ENCODE results near the gene FRMPD2. TPM values are rescaled to one million over a fixed set of nuclear protein-coding genes. Genes with fewer than 3 reads are reported as not detected.

The FRMPD2 gene
- total and polyA plus RNA-seq, 2 donors (not counting 3 experiments of a cell fraction or from before 2014, with no cell fraction given) = 0.42 TPM; not detected in 1

GRCh38 chr10:48237259-48238250 is 36.9 kb downstream of the FRMPD2 start:
- Histone ChIP-seq H3K4me1 (ENCODE audit: control insufficient read depth, extremely low read depth, insufficient read depth, low read length) (no peaks in the 10 kb centered on the region), H3K27me3 (ENCODE audit: control insufficient read depth in 2 of 2, insufficient read depth in 2 of 2, low read length in 2 of 2) (no peaks in the 10 kb centered on the region), H3K27ac (ENCODE audit: insufficient read depth, low read depth, low read length) (no peak overlapping the region), H2AFZ (ENCODE audit: low read depth, low read length) (no peak overlapping the region), H3K9me1 (replicated peaks; ENCODE audit: control insufficient read depth, extremely low read depth, insufficient read depth, low read length) (no peaks in the 10 kb centered on the region), H3K9ac (replicated peaks; ENCODE audit: extremely low read depth, insufficient read depth, low read length) (no peak overlapping the region), H3K4me3 (replicated peaks in 1 of 3; ENCODE audit: insufficient read depth in 1 of 3, low read depth in 1 of 3, low read length in 3 of 3) (no peak overlapping the region), H3K4me2 (ENCODE audit: insufficient read depth, low read length) (no peak overlapping the region), H3K36me3 (ENCODE audit: control insufficient read depth in 2 of 2, extremely low read depth in 1 of 2, insufficient read depth in 2 of 2, low read length in 2 of 2) (no peaks in the 10 kb centered on the region), H3K79me2 (ENCODE audit: control insufficient read depth, insufficient read depth, low read length) (no peaks in the 10 kb centered on the region), H3K9me3 (replicated peaks; ENCODE audit: control insufficient read depth, insufficient read depth, low read length) (no peaks in the 10 kb centered on the region), H4K20me1 (replicated peaks; ENCODE audit: control insufficient read depth, extremely low read depth, insufficient read depth, low read length) (no peaks in the 10 kb centered on the region)
- DNase-seq (ENCODE audit: low read depth, low spot score) = no peak
- intact Hi-C loops (cut with micrococcal nuclease) (no loop called here), dilution Hi-C loops (cut with MboI; ENCODE audit: extremely low pct_ligation_motif_present, low sequenced_read_pairs) (no loop called here)
- TF ChIP-seq MAX (IDR thresholded peaks at IDR 0.05; ENCODE audit: insufficient read depth, insufficient read length) = no peak
- no peak for TF ChIP-seq EZH2 (IDR thresholded peaks at IDR 0.05; ENCODE audit: borderline replicate concordance, low read depth, low read length, severe bottlenecking)
- no peak for TF ChIP-seq GATA2 (IDR thresholded peaks at IDR 0.05; ENCODE audit: insufficient read depth, insufficient read length, low read depth, low read length)
- TF ChIP-seq JUN (IDR thresholded peaks at IDR 0.05; ENCODE audit: borderline replicate concordance, insufficient read depth, insufficient read length, low read depth) = no peak
- no peak for TF ChIP-seq MYC (IDR thresholded peaks at IDR 0.05; ENCODE audit: low read depth, low read length)
- no peak for TF ChIP-seq POLR2AphosphoS5 (IDR thresholded peaks at IDR 0.05; ENCODE audit: insufficient read depth, low read depth, low read length)
- no peak for TF ChIP-seq CTCF (IDR thresholded peaks at IDR 0.05; ENCODE audit: extremely low read depth in 1 of 2, insufficient read depth in 1 of 2, low read depth in 1 of 2, low read length in 2 of 2)
- TF ChIP-seq FOS (IDR thresholded peaks at IDR 0.05; ENCODE audit: borderline replicate concordance, insufficient read depth, low read length) = no peak
- no peak for TF ChIP-seq POLR2A (IDR thresholded peaks at IDR 0.05; ENCODE audit: low read depth, low read length)
- no TSS peak for BruUV-seq (replicated peaks)
- CTCF ChIA-PET = no interaction called here
- FAIRE-seq = no peak
- POLR2A ChIA-PET = interaction anchor here (0.9 kb wide), 1 partner anchor 14 kb away, joined by 3 read pairs; no protein-coding TSS in a partner anchor

Measured in endothelial cell of umbilical vein (primary cell).